HepG2 (cell line): ENCODE results near the gene ATP9B. TPM values are rescaled to one million over a fixed set of nuclear protein-coding genes. Genes with fewer than 3 reads are reported as not detected.

ENCODE experiments used
- ATAC-seq: fragments of 200-7000 bp; cut with Tn5 transposase; 3 replicates; pipeline ENCODE4 v1.9.1; 2020; ENCODE audit warnings: mild to moderate bottlenecking, moderate library complexity
- BruUV-seq: library from RNA; stranded (reverse); fragments of 400-500 nt; replicated peaks from 2 replicates; lab custom pipeline; 2021; lab: Mats Ljungman, UMichigan
- CTCF ChIA-PET: fragments of 300-600 bp; formaldehyde crosslinking; extraction: SDS; loops from one replicate; lab custom pipeline; 2021; ENCODE audit warnings: low total read pairs, inconsistent platforms, low intra/inter-chr PET ratio; lab: Yijun Ruan, JAX
- POLR2A ChIA-PET: fragments of 350-600 bp; sonication (Branson Sonifier 250); formaldehyde crosslinking; loops from one replicate; lab custom pipeline; 2020; ENCODE audit warnings: antibody characterized with exemption, inconsistent platforms; lab: Yijun Ruan, JAX
- DNase-seq: peaks from one replicate; pipeline ENCODE4 v3.0.0-alpha.2; 2015; ENCODE audit warnings: low spot score
- FAIRE-seq: peaks from 3 replicates; lab custom pipeline; 2011; peaks lifted over from hg19 to GRCh38; lab: Jason Lieb, UNC
- H2AFZ ChIP-seq: one replicate; pipeline ENCODE4 v1.6.1; 2011; ENCODE audit warnings: low read length, inconsistent platforms
- H3K27ac ChIP-seq: fragments of 300-600 bp; 3 replicates; pipeline ENCODE4 v1.8.0; 2011; ENCODE audit warnings: mixed run types, mild to moderate bottlenecking, mixed read lengths, low read length, inconsistent platforms; ENCODE audit not compliant: insufficient read depth; ENCODE audit errors: extremely low read length
- H3K27me3 ChIP-seq, 2 experiments: fragments of 200-600 bp in 1 of 2; 2 replicates in 1 of 2; 3 replicates in 1 of 2; pipeline versions ENCODE4 v1.6.0 to v1.8.0; 2011; ENCODE audit warnings: low read length in 2 of 2, mild to moderate bottlenecking in 2 of 2, moderate library complexity in 2 of 2, inconsistent platforms in 1 of 2; ENCODE audit not compliant: insufficient read depth in 2 of 2, control insufficient read depth in 1 of 2
- H3K36me3 ChIP-seq, 2 experiments: fragments of 200-600 bp in 1 of 2; replicated peaks in 1 of 2; 2 replicates in 1 of 2; 3 replicates in 1 of 2; pipeline versions ENCODE4 v1.5.1 to v1.8.0; 2011; ENCODE audit warnings: low read length in 2 of 2, inconsistent platforms in 1 of 2; ENCODE audit not compliant: insufficient read depth in 2 of 2, control insufficient read depth in 1 of 2
- H3K4me1 ChIP-seq: 2 replicates; pipeline ENCODE4 v1.5.1; 2012; ENCODE audit warnings: low read length, inconsistent platforms; ENCODE audit not compliant: insufficient read depth
- H3K4me2 ChIP-seq: 2 replicates; pipeline ENCODE4 v1.6.0; 2011; ENCODE audit warnings: low read depth, low read length, inconsistent platforms
- H3K4me3 ChIP-seq, 3 experiments: fragments of 200-600 bp in 1 of 3; sonication (generic), shearing (Covaris generic) in 1 of 3; replicated peaks in 1 of 3; 2 replicates each; pipeline ENCODE4 v1.5.1; 2011 to 2016; ENCODE audit warnings: low read length in 3 of 3, inconsistent platforms in 2 of 3, low read depth in 2 of 3, mild to moderate bottlenecking in 2 of 3, control low read depth in 1 of 3, mixed read lengths in 1 of 3; ENCODE audit not compliant: insufficient read depth in 1 of 3
- H3K79me2 ChIP-seq: one replicate; pipeline ENCODE4 v1.6.1; 2011; ENCODE audit warnings: low read length, inconsistent platforms; ENCODE audit not compliant: insufficient read depth
- H3K9ac ChIP-seq: 2 replicates; pipeline ENCODE4 v1.6.0; 2011; ENCODE audit warnings: mild to moderate bottlenecking, low read depth, low read length, inconsistent platforms; ENCODE audit not compliant: insufficient read depth
- H3K9me3 ChIP-seq: 2 replicates; pipeline ENCODE4 v1.5.1; 2012; ENCODE audit warnings: mild to moderate bottlenecking, low read length
- H4K20me1 ChIP-seq: 2 replicates; pipeline ENCODE4 v1.6.0; 2011; ENCODE audit warnings: inconsistent platforms, mild to moderate bottlenecking, low read length, moderate library complexity; ENCODE audit not compliant: insufficient read depth
- ARHGAP35 ChIP-seq: sonication (generic); formaldehyde crosslinking; IDR thresholded peaks from 2 replicates; pipeline ENCODE4 v1.9.0; 2022; ENCODE audit warnings: mild to moderate bottlenecking, inconsistent platforms, moderate library complexity, missing genetic modification reagents, borderline replicate concordance
- CHCHD3 ChIP-seq: sonication (generic); formaldehyde crosslinking; IDR thresholded peaks from 2 replicates; pipeline ENCODE4 v1.8.0; 2022; ENCODE audit warnings: mild to moderate bottlenecking, missing genetic modification reagents, moderate library complexity
- DRAP1 ChIP-seq: IDR thresholded peaks from 2 replicates; pipeline ENCODE4 v1.6.1; 2016; ENCODE audit warnings: missing genetic modification reagents, missing compliant biosample characterization
- HES4 ChIP-seq: sonication (generic); formaldehyde crosslinking; IDR thresholded peaks from 2 replicates; pipeline ENCODE4 v1.9.0; 2021; ENCODE audit warnings: mild to moderate bottlenecking, missing genetic modification reagents, borderline replicate concordance
- IKZF4 ChIP-seq: sonication (generic); formaldehyde crosslinking; IDR thresholded peaks from 2 replicates; pipeline ENCODE4 v1.5.1; 2020; ENCODE audit warnings: borderline replicate concordance, mild to moderate bottlenecking, low read depth, missing genetic modification reagents; ENCODE audit errors: not compliant biosample characterization
- KAT2B ChIP-seq: fragments of 150-350 bp; IDR thresholded peaks from 2 replicates; pipeline ENCODE4 v1.6.1; 2014; ENCODE audit warnings: low read depth, low read length, borderline replicate concordance
- NFYB ChIP-seq: sonication (generic); formaldehyde crosslinking; IDR thresholded peaks from 2 replicates; pipeline ENCODE4 v1.4.0; 2020; ENCODE audit warnings: missing genetic modification reagents
- NR1H2 ChIP-seq: sonication (generic); formaldehyde crosslinking; IDR thresholded peaks from 2 replicates; pipeline ENCODE4 v1.8.1; 2022; ENCODE audit warnings: low read depth, missing genetic modification reagents, borderline replicate concordance
- PHF5A ChIP-seq: IDR thresholded peaks from one replicate; pipeline ENCODE4 v1.6.1; 2018; ENCODE audit warnings: low read depth, missing genetic modification reagents; ENCODE audit not compliant: unreplicated experiment
- RFXANK ChIP-seq: IDR thresholded peaks from 2 replicates; pipeline ENCODE4 v1.6.1; 2016
- SALL1 ChIP-seq: sonication (generic); formaldehyde crosslinking; IDR thresholded peaks from 2 replicates; pipeline ENCODE4 v1.8.0; 2022; ENCODE audit warnings: mild to moderate bottlenecking, missing genetic modification reagents
- TBL1XR1 ChIP-seq: fragments of 150-350 bp; IDR thresholded peaks from 2 replicates; pipeline ENCODE4 v1.6.1; 2014; ENCODE audit warnings: borderline replicate concordance, low read length; ENCODE audit not compliant: partially characterized antibody
- TOE1 ChIP-seq: sonication (generic); formaldehyde crosslinking; IDR thresholded peaks from 2 replicates; pipeline ENCODE4 v1.4.0; 2020; ENCODE audit warnings: mild to moderate bottlenecking, missing genetic modification reagents
- ZBTB25 ChIP-seq: IDR thresholded peaks from 2 replicates; pipeline ENCODE4 v1.6.1; 2018; ENCODE audit warnings: missing genetic modification reagents
- ZNF878 ChIP-seq: sonication (generic); formaldehyde crosslinking; IDR thresholded peaks from 2 replicates; pipeline ENCODE4 v1.8.1; 2023; ENCODE audit warnings: mild to moderate bottlenecking, missing genetic modification reagents, moderate library complexity
- WGBS: methylation state at CpG from one replicate; pipeline ENCODE4 v1.1.6; 2017; ENCODE audit warnings: low lambda C conversion rate; 5-methylcytosine and 5-hydroxymethylcytosine counted together
- in situ Hi-C: cut with HindIII; loops from 2 replicates; pipeline ENCODE4 v1.10.0; 2017; ENCODE audit warnings: low pct_unique_long_range_greater_than_20kb; ENCODE audit not compliant: extremely low pct_ligation_motif_present
- intact Hi-C: fragments of 100-400 bp; cut with micrococcal nuclease; formaldehyde crosslinking; loops from one replicate; pipeline ENCODE4 v1.10.0; 2022; ENCODE audit not compliant: unreplicated experiment
- polyA plus RNA-seq, 8 experiments: library from polyadenylated mRNA; depleted of rRNA in 3 of 8; stranded (reverse) in 7 of 8; unstranded in 1 of 8; fragments of >200 nt; fragmentation: Illumina TruSeq in 4 of 8; extraction: Trizol in 4 of 8; gene quantifications; 2 replicates each; pipeline versions ENCODE4 v1.2.1 to v1.2.3, GENCODE V29; 2011 to 2016; ENCODE audit warnings: low read depth in 4 of 8, missing spikeins in 1 of 8, mixed read lengths in 1 of 8; ENCODE audit not compliant: insufficient read depth in 1 of 8
- total RNA-seq, 5 experiments: library from RNA; depleted of rRNA; stranded (reverse); fragments of >200 nt; fragmentation: Illumina TruSeq; extraction: Trizol; gene quantifications; 2 replicates each; pipeline ENCODE4 v1.2.3, GENCODE V29; 2016; ENCODE audit warnings: low read depth in 1 of 5

ATP9B gene
- total and polyA plus RNA-seq, 2 of the 13 experiments (the other 11 are each of a cell fraction or from before 2014, with no cell fraction given), result 10.8 to 11.3 TPM

GRCh38 chr18:79173742-79174141, 104.5 kb downstream of the ATP9B start:
- Histone ChIP-seq H4K20me1 (no peaks in the 10 kb centered on the region), H3K79me2 (no peaks in the 10 kb centered on the region), H3K4me2 (no peak overlapping the region), H3K4me1 (0 out of 2 replicates have a peak, but pooled peaks cover 7% of the 10 kb centered on the region), H3K36me3 (no peaks in the 10 kb centered on the region; a peak in 2 of 5 replicates), H3K9me3 (no peaks in the 10 kb centered on the region), H3K27me3 (no peaks in the 10 kb centered on the region), H3K4me3 (no peak overlapping the region), H3K9ac (no peak overlapping the region), H2AFZ (no peak overlapping the region), H3K27ac (no peak overlapping the region)
- 97% methylated on average over 2 of the region's 2 CpGs for WGBS
- ATAC-seq (no peak), DNase-seq (no peak), FAIRE-seq (no peak)
- in situ Hi-C loops (no loop called here), intact Hi-C loops (loop anchor here (10.0 kb wide), 1 partner anchor 99 kb away; no protein-coding TSS in a partner anchor)
- TF ChIP-seq PHF5A (CRISPR knock-in tag) (no peak), ZNF878 (CRISPR knock-in tag) (no peak), IKZF4 (CRISPR knock-in tag) (no peak), NFYB (CRISPR knock-in tag) (no peak), HES4 (no peak), ARHGAP35 (CRISPR knock-in tag) (no peak), TBL1XR1 (no peak), CHCHD3 (CRISPR knock-in tag) (no peak), RFXANK (CRISPR knock-in tag) (no peak), DRAP1 (CRISPR knock-in tag) (no peak), SALL1 (CRISPR knock-in tag) (no peak), NR1H2 (CRISPR knock-in tag) (no peak), TOE1 (CRISPR knock-in tag) (no peak), ZBTB25 (CRISPR knock-in tag) (no peak), KAT2B (no peak)
- BruUV-seq, result no TSS peak
- ChIA-PET POLR2A (no interaction called here), CTCF (no interaction called here)
